H1 (cell line): Measurements from ENCODE around the gene ZNF521. TPM values are rescaled to one million over a fixed set of nuclear protein-coding genes. Genes with fewer than 3 reads are reported as not detected.

Experiments used
- CTCF ChIA-PET: fragments of 300-600 bp; sonication (Branson Sonifier 250); formaldehyde crosslinking; loops from one replicate; lab custom pipeline; 2021; ENCODE audit not compliant: partially characterized antibody; lab: Charles Lee
- POLR2A ChIA-PET: fragments of 300-600 bp; sonication (Branson Sonifier 250); formaldehyde crosslinking; loops from one replicate; lab custom pipeline; 2021; ENCODE audit warnings: inconsistent platforms; ENCODE audit not compliant: partially characterized antibody; lab: Charles Lee
- DNase-seq, 2 experiments: peaks; one replicate each; pipeline versions ENCODE4 v3.0.0 to v3.0.0-alpha.2; 2010 to 2022; ENCODE audit warnings: low spot score in 2 of 2, low read depth in 1 of 2, mixed read lengths in 1 of 2
- FAIRE-seq: peaks from 2 replicates; lab custom pipeline; 2011; peaks lifted over from hg19 to GRCh38; lab: Jason Lieb, UNC
- H2AFZ ChIP-seq: 2 replicates; pipeline ENCODE4 v1.8.1; 2012; ENCODE audit warnings: low read length, inconsistent platforms
- H2AK5ac ChIP-seq: 2 replicates; pipeline ENCODE4 v1.6.1; 2013; ENCODE audit warnings: low read depth, low read length
- H2BK120ac ChIP-seq: replicated peaks from 2 replicates; pipeline ENCODE3; 2013; ENCODE audit warnings: low read depth, low read length, inconsistent platforms
- H2BK12ac ChIP-seq: 2 replicates; pipeline ENCODE4 v1.6.1; 2013; ENCODE audit warnings: low read depth, low read length
- H2BK15ac ChIP-seq: 2 replicates; pipeline ENCODE4 v1.6.1; 2013; ENCODE audit warnings: low read length
- H2BK20ac ChIP-seq: 2 replicates; pipeline ENCODE4 v1.6.1; 2013; ENCODE audit warnings: low read length
- H2BK5ac ChIP-seq: 2 replicates; pipeline ENCODE4 v1.6.1; 2013; ENCODE audit warnings: low read depth, low read length
- H3K14ac ChIP-seq: 2 replicates; pipeline ENCODE4 v1.6.1; 2013; ENCODE audit warnings: inconsistent platforms; ENCODE audit not compliant: insufficient read length
- H3K18ac ChIP-seq: 2 replicates; pipeline ENCODE4 v1.6.1; 2013; ENCODE audit warnings: low read length; ENCODE audit errors: extremely low read depth
- H3K23ac ChIP-seq: 2 replicates; pipeline ENCODE4 v1.6.1; 2013; ENCODE audit warnings: inconsistent platforms; ENCODE audit not compliant: insufficient read length
- H3K23me2 ChIP-seq: 2 replicates; pipeline ENCODE4 v1.6.1; 2013; ENCODE audit warnings: low read depth, low read length
- H3K27ac ChIP-seq: 2 replicates; pipeline ENCODE4 v1.6.1; 2011; ENCODE audit warnings: low read depth, low read length, inconsistent platforms
- H3K27me3 ChIP-seq, 4 experiments: replicated peaks in 1 of 4; 1 replicate in 1 of 4; 2 replicates in 3 of 4; pipeline versions ENCODE4 v1.6.1 to v1.8.1; 2011 to 2013; ENCODE audit warnings: low read length in 3 of 4, mild to moderate bottlenecking in 3 of 4, inconsistent platforms in 2 of 4, mixed read lengths in 2 of 4, moderate library complexity in 1 of 4; ENCODE audit not compliant: control insufficient read depth in 3 of 4, insufficient read depth in 3 of 4; ENCODE audit errors: extremely low read depth in 1 of 4
- H3K36me3 ChIP-seq, 4 experiments: 2 replicates each; pipeline versions ENCODE4 v1.6.1 to v1.8.1; 2011 to 2013; ENCODE audit warnings: mild to moderate bottlenecking in 4 of 4, low read length in 3 of 4, moderate library complexity in 2 of 4, control low read depth in 1 of 4, inconsistent platforms in 1 of 4; ENCODE audit not compliant: insufficient read depth in 4 of 4, control insufficient read depth in 2 of 4
- H3K4ac ChIP-seq: replicated peaks from 2 replicates; pipeline ENCODE3; 2013; ENCODE audit warnings: low read length, low read depth, mixed read lengths, inconsistent platforms; ENCODE audit not compliant: insufficient read length
- H3K4me1 ChIP-seq, 4 experiments: replicated peaks in 1 of 4; 1 replicate in 1 of 4; 2 replicates in 3 of 4; pipeline versions ENCODE4 v1.6.1 to v1.8.1; 2011 to 2013; ENCODE audit warnings: low read length in 3 of 4, inconsistent platforms in 2 of 4, mixed read lengths in 1 of 4; ENCODE audit not compliant: insufficient read depth in 4 of 4, control insufficient read depth in 3 of 4
- H3K4me2 ChIP-seq, 2 experiments: 2 replicates each; pipeline versions ENCODE4 v1.6.1 to v1.8.1; 2011 to 2013; ENCODE audit warnings: low read depth in 2 of 2, low read length in 2 of 2, control low read depth in 1 of 2, inconsistent platforms in 1 of 2, mild to moderate bottlenecking in 1 of 2; ENCODE audit not compliant: insufficient read depth in 1 of 2
- H3K4me3 ChIP-seq, 4 experiments: fragments of 200-600, 300-600 bp in 1 of 4; sonication (generic), shearing (Covaris generic), sonication (Bioruptor Twin) in 1 of 4; 2 replicates each; pipeline versions ENCODE4 v1.5.1 to v1.8.1; 2011 to 2016; ENCODE audit warnings: low read length in 4 of 4, low read depth in 3 of 4, control low read depth in 2 of 4, inconsistent platforms in 2 of 4, mild to moderate bottlenecking in 2 of 4, mixed read lengths in 1 of 4, moderate library complexity in 1 of 4; ENCODE audit not compliant: insufficient read depth in 2 of 4; ENCODE audit errors: extremely low read depth in 1 of 4
- H3K56ac ChIP-seq: replicated peaks from 2 replicates; pipeline ENCODE3; 2013; ENCODE audit warnings: low read depth, mild to moderate bottlenecking, mixed read lengths, low read length, inconsistent platforms; ENCODE audit not compliant: insufficient read length
- H3K79me1 ChIP-seq: 2 replicates; pipeline ENCODE4 v1.6.1; 2013; ENCODE audit warnings: low read depth, low read length, control low read depth
- H3K79me2 ChIP-seq, 2 experiments: 2 replicates each; pipeline versions ENCODE4 v1.6.1 to v1.8.1; 2012 to 2013; ENCODE audit warnings: low read length in 2 of 2, mild to moderate bottlenecking in 2 of 2, inconsistent platforms in 1 of 2; ENCODE audit not compliant: insufficient read depth in 2 of 2, control insufficient read depth in 1 of 2
- H3K9ac ChIP-seq, 4 experiments: replicated peaks in 1 of 4; 1 replicate in 1 of 4; 2 replicates in 3 of 4; pipeline versions ENCODE4 v1.6.1 to v1.8.1; 2011 to 2013; ENCODE audit warnings: low read depth in 3 of 4, low read length in 3 of 4, control low read depth in 2 of 4, mild to moderate bottlenecking in 2 of 4, moderate library complexity in 2 of 4, inconsistent platforms in 1 of 4; ENCODE audit errors: extremely low read depth in 1 of 4
- H3K9me3 ChIP-seq, 2 experiments: 2 replicates each; pipeline versions ENCODE4 v1.6.1 to v1.8.1; 2012 to 2013; ENCODE audit warnings: mild to moderate bottlenecking in 2 of 2, moderate library complexity in 2 of 2, control low read depth in 1 of 2, inconsistent platforms in 1 of 2, low read depth in 1 of 2, low read length in 1 of 2, mixed read lengths in 1 of 2; ENCODE audit not compliant: insufficient read depth in 2 of 2
- H4K20me1 ChIP-seq, 2 experiments: replicated peaks in 1 of 2; 2 replicates each; pipeline versions ENCODE3 to v1.8.1; 2011 to 2013; ENCODE audit warnings: inconsistent platforms in 2 of 2, low read length in 2 of 2, mild to moderate bottlenecking in 1 of 2; ENCODE audit not compliant: insufficient read depth in 2 of 2, control insufficient read depth in 1 of 2
- H4K5ac ChIP-seq: 2 replicates; pipeline ENCODE4 v1.6.1; 2013; ENCODE audit warnings: low read length, low read depth, mixed read lengths, inconsistent platforms; ENCODE audit not compliant: insufficient read length
- H4K8ac ChIP-seq: 2 replicates; pipeline ENCODE4 v1.8.0; 2013; ENCODE audit warnings: mild to moderate bottlenecking, moderate library complexity, low read length, inconsistent platforms; ENCODE audit not compliant: insufficient read depth; ENCODE audit errors: extremely low read depth
- H4K91ac ChIP-seq: replicated peaks from 2 replicates; pipeline ENCODE3; 2013; ENCODE audit warnings: low read length, mixed read lengths, inconsistent platforms; ENCODE audit not compliant: insufficient read length
- CBX8 ChIP-seq: fragments of 300-800, 300-1000 bp; sonication (generic); IDR thresholded peaks from 2 replicates; pipeline ENCODE4 v1.7.1; 2016; ENCODE audit warnings: low read depth, low read length, borderline replicate concordance
- CHD2 ChIP-seq: IDR thresholded peaks from 2 replicates; pipeline ENCODE4 v1.6.1; 2012; ENCODE audit warnings: low read length, improper control_type of control experiment
- CTBP2 ChIP-seq: IDR thresholded peaks from 2 replicates; pipeline ENCODE4 v1.7.0; 2011; ENCODE audit warnings: borderline replicate concordance, mild to moderate bottlenecking, moderate library complexity, mixed read lengths, low read length; ENCODE audit not compliant: insufficient read depth, insufficient read length
- GTF2F1 ChIP-seq: IDR thresholded peaks from 2 replicates; pipeline ENCODE4 v1.6.1; 2012; ENCODE audit warnings: low read depth, low read length, improper control_type of control experiment, borderline replicate concordance
- JUND ChIP-seq: IDR thresholded peaks from 2 replicates; pipeline ENCODE4 v1.6.1; 2011; ENCODE audit warnings: mild to moderate bottlenecking, improper control_type of control experiment, low read length
- KDM4A ChIP-seq: IDR thresholded peaks from one replicate; pipeline ENCODE4 v1.7.1; 2012; ENCODE audit warnings: low read depth, mild to moderate bottlenecking, moderate library complexity, low read length, inconsistent platforms; ENCODE audit not compliant: severe bottlenecking
- MAFK ChIP-seq: IDR thresholded peaks from 2 replicates; pipeline ENCODE4 v1.6.1; 2012; ENCODE audit warnings: low read depth, mild to moderate bottlenecking, improper control_type of control experiment, low read length
- RFX5 ChIP-seq: IDR thresholded peaks from 2 replicates; pipeline ENCODE4 v1.6.1; 2011; ENCODE audit warnings: low read depth, low read length, improper control_type of control experiment, borderline replicate concordance
- WGBS, 2 experiments: shearing (Covaris generic) in 1 of 2; methylation state at CpG; one replicate each; pipeline versions ENCODE4 v1.1.6 to v1.1.7; 2013 to 2015; ENCODE audit warnings: low lambda C conversion rate in 2 of 2, mixed read lengths in 2 of 2, inconsistent platforms in 1 of 2, low coverage in 1 of 2, missing lambda C conversion rate in 1 of 2; ENCODE audit not compliant: insufficient replicate concordance in 2 of 2, insufficient coverage in 1 of 2, insufficient read length in 1 of 2; ENCODE audit errors: extremely low coverage in 1 of 2, missing lambda C conversion rate in 1 of 2; 5-methylcytosine and 5-hydroxymethylcytosine counted together
- polyA plus RNA-seq, 7 experiments: library from polyadenylated mRNA; depleted of rRNA in 3 of 7; stranded (reverse) in 5 of 7; unstranded in 2 of 7; fragments of >200 nt in 5 of 7; fragments of 200-250 nt in 2 of 7; gene quantifications; 1 replicate in 5 of 7; 2 replicates in 1 of 7; 4 replicates in 1 of 7; pipeline versions ENCODE4 v1.2.1 to v1.2.3, GENCODE V29; 2011 to 2013; ENCODE audit warnings: missing spikeins in 2 of 7, mixed read lengths in 2 of 7
- total RNA-seq: library from RNA; stranded (reverse); fragmentation: NEBNext Ultra II Directional; extraction: Animal tissue kit (Norgen Biotek cat#: 25700); gene quantifications from 2 replicates; pipeline ENCODE4 v1.2.1, GENCODE V29; 2021

ZNF521 gene
- total and polyA plus RNA-seq, 2 of the 8 experiments (the other 6 are each of a cell fraction or from before 2014, with no cell fraction given), result 9.5 to 15.8 TPM

GRCh38 chr18:25274926-25275325, 77.0 kb downstream of the ZNF521 start:
- ChIA-PET POLR2A (no interaction called here), CTCF (no interaction called here)
- H4K8ac ChIP-seq, result no peak overlapping the region
- no peak overlapping the region for H2BK20ac ChIP-seq
- no peak overlapping the region for H2AK5ac ChIP-seq
- H3K27me3 ChIP-seq, result no peaks in the 10 kb centered on the region
- no peak overlapping the region for H3K4me2 ChIP-seq
- no peak overlapping the region for H3K9ac ChIP-seq
- no peak overlapping the region for H3K18ac ChIP-seq
- H3K4me3 ChIP-seq, result no peak overlapping the region
- no peak for FAIRE-seq
- no peaks in the 10 kb centered on the region for H3K79me2 ChIP-seq
- no peak overlapping the region for H3K14ac ChIP-seq
- H2BK120ac ChIP-seq, result no peak overlapping the region
- no peak overlapping the region for H2AFZ ChIP-seq
- 91% methylated on average over 4 of the region's 4 CpGs; no CpG with 5 or more reads in 1 of the 2 experiments for WGBS, 2 experiments
- no peaks in the 10 kb centered on the region for H3K79me1 ChIP-seq
- H3K36me3 ChIP-seq, result no peaks in the 10 kb centered on the region
- H4K5ac ChIP-seq, result no peak overlapping the region
- no peaks in the 10 kb centered on the region for H4K20me1 ChIP-seq
- H3K56ac ChIP-seq, result no peak overlapping the region
- H3K9me3 ChIP-seq, result no peaks in the 10 kb centered on the region
- no peak overlapping the region for H3K23ac ChIP-seq
- no peak overlapping the region for H3K4ac ChIP-seq
- no peak overlapping the region for H2BK15ac ChIP-seq
- no peak for TF ChIP-seq RFX5
- no peak for TF ChIP-seq CBX8
- no peak for TF ChIP-seq CHD2
- no peak for TF ChIP-seq KDM4A
- TF ChIP-seq GTF2F1, result no peak
- TF ChIP-seq CTBP2, result no peak
- TF ChIP-seq MAFK, result no peak
- TF ChIP-seq JUND, result no peak
- TF ChIP-seq, all 59 proteins: peak for 0
- Histone ChIP-seq H2BK12ac (no peak overlapping the region), H3K4me1 (peaks cover 0 to 3% (median 0%) of the 10 kb centered on the region in 4 experiments; a peak in 2 of 7 replicates), H4K91ac (no peak overlapping the region), H3K23me2 (no peaks in the 10 kb centered on the region), H2BK5ac (no peak overlapping the region), H3K27ac (no peak overlapping the region)
- DNase-seq, result no peak
